Skeletal muscle cell (primary cell): ENCODE data around the gene BLOC1S2.

Source experiments
- DNase-seq: peaks from one replicate; pipeline ENCODE4 v3.0.0-alpha.2; 2010; ENCODE audit warnings: low read depth
- H3K4me3 ChIP-seq: 2 replicates; pipeline ENCODE4 v1.5.1; 2011; ENCODE audit warnings: low read depth, mild to moderate bottlenecking, control low read depth, low read length, moderate library complexity

BLOC1S2 gene

GRCh38 chr10:100223879-100224278, 62.6 kb downstream of the BLOC1S2 start:
- no peak for DNase-seq
- H3K4me3 ChIP-seq: no peak overlapping the region
